ENCODE data around the gene LRFN4.
A peak's percentile ranks its signal among the peaks of the same experiment; 100 is the strongest.
"Not testable (repeated sequence)": the region's sequence is repeated elsewhere in the genome, so short reads cannot be mapped to it uniquely, and the experiment has no call there.

The LRFN4 gene

DNA sequence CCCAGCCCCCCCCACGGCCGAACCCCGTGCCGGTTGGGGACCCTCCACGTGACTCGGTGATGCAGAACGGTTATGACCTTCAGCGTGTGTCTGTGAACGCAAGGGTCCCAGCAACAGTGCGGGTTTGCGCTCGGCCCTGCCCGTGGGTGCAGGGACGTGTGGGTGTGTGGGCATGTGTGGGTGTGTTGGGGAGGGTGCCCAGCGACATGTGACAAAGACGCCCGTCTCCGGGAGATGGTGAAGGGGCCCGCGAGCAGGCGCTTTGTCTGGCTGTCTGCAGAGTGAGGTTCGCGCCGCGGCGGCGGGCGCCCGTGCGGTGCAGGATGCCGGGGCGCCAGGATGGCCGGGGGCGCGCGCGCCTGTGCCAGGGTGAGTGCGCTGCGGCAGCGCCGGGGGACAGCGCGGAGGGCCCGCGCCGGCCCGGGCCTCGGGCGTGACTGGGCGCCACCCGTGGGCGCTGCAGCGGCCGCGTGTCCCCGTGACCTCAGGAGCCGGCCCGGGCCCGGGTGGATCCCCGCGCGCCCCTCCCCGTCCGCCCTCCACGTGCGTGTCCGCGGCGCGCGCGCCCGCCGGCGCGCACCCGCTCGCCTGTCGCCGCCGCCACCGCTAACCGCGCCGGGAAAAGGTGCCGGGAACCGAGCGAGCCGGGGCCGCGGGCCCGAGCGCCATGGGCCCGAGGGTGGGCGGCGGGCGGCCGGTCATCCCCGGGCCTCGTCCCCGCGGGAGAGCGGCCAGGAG is at the start of gene LRFN4:
LRFN4 (plus strand) TSS at position 569 of the 738 bp plus-strand sequence. CDS start 681 bp downstream, outside the sequence.
- DNase-seq: peak in 37 of 56 donors; percentile 33 to 95 (median 69)

GRCh38 chr11:66809592-66809991 is 47.3 kb upstream of the LRFN4 start:
- no peak for DNase-seq

GRCh38 chr11:66810576-66811185 is 46.2 kb upstream of the LRFN4 start:
- no peak for DNase-seq

GRCh38 chr11:66814678-66815077 is 42.2 kb upstream of the LRFN4 start:
- no peak for DNase-seq

GRCh38 chr11:66815646-66816045 is 41.2 kb upstream of the LRFN4 start:
- no peak for DNase-seq

- DNase-seq: no peak
These were observed 38.5 kb upstream of the LRFN4 start for GRCh38 chr11:66818231-66818955.

- DNase-seq: no peak
These were observed 36.5 kb upstream of the LRFN4 start for GRCh38 chr11:66820381-66820780.

DNA sequence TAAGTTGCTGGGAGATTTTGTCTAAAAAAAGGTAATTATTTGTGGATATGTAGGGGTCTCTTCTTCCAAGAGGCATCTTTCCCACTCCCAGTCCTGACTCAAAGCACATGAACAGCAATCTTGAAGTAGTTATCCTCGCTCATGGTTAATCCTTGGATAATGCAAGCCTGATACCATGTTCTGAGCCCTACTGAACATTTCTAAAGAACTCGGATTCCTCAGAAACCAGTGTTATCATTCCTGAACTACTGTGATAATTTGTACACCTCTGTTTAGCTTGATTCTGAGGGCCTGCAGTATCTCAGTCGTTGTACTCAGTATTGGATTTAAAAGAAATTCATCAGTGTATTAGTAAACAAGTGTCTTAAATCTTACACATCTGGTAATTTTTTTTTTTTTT is 36.0 kb upstream of the LRFN4 start:
- DNase-seq: no peak

DNA sequence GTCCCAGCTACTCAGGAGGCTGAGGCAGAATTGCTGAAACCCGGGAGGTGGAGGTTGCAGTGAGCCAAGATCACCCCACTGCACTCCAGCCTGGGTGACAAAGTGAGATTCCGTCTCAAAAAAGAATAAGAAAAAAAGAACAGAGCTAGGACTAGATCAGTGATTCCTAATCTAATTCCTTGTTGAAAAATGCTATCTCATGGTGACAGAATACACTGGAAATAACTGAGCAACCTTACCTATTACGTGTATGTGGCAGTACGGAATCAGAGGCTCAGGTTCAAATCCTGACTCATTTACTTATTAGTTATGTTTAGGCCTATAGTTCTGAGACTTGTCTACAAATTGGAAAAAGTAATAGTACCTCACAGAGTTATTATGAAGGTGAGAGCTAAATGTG is 33.2 kb upstream of the LRFN4 start:
- no peak for DNase-seq

DNA sequence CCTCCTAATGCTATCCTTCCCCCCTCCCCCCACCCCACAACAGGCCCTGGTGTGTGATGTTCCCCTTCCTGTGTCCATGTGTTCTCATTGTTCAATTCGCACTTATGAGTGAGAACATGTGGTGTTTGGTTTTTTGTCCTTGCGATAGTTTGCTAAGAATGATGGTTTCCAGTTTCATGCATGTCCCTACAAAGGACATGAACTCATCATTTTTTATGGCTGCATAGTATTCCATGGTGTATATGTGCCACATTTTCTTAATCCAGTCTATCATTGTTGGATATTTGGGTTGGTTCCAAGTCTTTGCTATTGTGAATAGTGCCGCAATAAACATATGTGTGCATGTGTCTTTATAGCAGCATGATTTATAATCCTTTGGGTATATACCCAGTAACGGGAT is 32.3 kb upstream of the LRFN4 start:
- not testable (repeated sequence) for DNase-seq

GRCh38 chr11:66834539-66834845 is 22.4 kb upstream of the LRFN4 start:
- DNase-seq: no peak

DNA sequence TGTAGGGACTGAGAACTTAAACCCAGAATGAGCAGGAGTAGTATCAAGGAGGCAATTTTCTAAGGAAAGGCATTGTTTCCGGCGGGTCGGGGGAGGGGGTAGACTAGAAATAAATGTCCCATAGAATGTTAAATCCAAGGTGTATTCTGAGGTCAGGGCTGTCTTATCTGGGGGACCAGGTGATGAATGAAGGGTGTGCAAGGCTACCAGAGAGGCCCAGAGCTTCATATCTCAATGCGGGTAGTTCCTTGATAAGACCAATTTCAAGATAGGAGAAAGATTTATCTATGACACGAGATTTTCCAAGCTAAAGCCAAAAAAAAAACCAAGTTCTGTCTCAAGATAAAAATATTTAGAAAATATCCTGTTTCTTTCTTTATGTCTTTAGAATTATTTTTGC is 21.9 kb upstream of the LRFN4 start:
- no peak for DNase-seq

DNA sequence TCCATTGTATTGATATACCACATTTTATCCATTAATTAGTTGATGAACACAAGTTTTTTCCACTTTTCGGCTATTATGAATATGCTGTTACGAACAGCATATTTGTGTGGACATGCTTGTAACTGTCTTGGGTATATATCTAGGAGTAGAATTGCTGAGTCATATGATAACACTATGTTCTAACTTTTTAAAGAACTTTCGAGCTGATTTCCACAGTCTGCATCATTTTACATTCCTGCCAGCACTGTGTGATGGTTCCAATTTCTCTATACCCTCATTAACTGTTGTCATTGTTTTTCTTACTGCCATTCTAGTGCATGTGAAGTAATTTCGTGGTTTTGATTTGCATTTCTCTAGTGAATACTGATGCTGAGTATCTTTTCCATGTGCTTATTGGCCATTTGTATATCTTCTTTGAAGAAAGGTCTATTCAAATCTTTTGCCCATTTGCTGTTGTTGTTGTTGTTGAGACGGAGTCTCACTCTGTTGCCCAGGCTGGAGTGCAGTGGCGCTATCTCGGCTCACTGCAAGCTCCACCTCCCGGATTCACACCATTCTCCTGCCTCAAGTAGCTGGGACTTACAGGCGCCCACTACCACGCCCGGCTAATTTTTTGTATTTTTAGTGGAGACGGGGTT is 21.0 kb upstream of the LRFN4 start:
- DNase-seq: no peak

- no peak for DNase-seq
These were observed 16.4 kb upstream of the LRFN4 start for GRCh38 chr11:66840317-66841091.

GRCh38 chr11:66841861-66842260 is 15.0 kb upstream of the LRFN4 start:
- DNase-seq: no peak

- DNase-seq: no peak
These were observed 14.4 kb upstream of the LRFN4 start for GRCh38 chr11:66842501-66842895.

DNA sequence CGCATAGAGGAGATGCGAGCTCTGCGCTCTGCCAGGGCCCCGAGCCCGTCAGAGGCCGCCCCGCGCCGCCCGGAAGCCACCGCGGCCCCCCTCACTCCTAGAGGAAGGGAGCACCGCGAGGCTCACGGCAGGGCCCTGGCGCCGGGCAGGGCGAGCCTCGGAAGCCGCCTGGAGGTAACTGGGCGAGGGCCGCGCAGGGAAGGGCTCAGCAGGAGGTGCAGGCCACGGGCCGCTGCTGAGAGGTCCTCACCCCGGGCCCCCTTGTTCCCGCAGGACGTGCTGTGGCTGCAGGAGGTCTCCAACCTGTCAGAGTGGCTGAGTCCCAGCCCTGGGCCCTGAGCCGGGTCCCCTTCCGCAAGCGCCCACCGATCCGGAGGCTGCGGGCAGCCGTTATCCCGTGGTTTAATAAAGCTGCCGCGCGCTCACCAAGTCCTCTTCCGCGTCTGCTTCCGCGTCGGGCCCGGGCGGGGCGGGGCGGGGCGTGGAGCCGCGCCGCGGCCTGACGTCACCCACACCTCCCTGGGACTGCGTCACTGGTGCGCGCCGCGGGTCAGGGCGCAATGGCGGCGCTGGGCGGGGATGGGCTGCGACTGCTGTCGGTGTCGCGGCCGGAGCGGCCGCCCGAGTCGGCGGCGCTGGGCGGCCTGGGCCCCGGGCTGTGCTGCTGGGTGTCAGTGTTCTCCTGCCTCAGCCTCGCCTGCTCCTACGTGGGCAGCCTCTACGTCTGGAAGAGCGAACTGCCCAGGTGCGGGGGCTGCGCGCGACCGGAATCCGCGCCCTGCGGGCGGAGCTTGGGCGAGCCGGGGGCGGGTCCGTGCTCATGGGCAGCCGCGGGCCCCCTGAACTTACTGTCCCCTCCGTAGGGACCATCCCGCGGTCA is 13.7 kb upstream of the LRFN4 start, which contains the start of gene RCE1:
RCE1 (plus strand) TSS at position 546 of the 880 bp plus-strand sequence; CDS start at position 561, 15 bp downstream.
- DNase-seq: peak in 54 of 56 donors; percentile 36 to 94 (median 83)

DNA sequence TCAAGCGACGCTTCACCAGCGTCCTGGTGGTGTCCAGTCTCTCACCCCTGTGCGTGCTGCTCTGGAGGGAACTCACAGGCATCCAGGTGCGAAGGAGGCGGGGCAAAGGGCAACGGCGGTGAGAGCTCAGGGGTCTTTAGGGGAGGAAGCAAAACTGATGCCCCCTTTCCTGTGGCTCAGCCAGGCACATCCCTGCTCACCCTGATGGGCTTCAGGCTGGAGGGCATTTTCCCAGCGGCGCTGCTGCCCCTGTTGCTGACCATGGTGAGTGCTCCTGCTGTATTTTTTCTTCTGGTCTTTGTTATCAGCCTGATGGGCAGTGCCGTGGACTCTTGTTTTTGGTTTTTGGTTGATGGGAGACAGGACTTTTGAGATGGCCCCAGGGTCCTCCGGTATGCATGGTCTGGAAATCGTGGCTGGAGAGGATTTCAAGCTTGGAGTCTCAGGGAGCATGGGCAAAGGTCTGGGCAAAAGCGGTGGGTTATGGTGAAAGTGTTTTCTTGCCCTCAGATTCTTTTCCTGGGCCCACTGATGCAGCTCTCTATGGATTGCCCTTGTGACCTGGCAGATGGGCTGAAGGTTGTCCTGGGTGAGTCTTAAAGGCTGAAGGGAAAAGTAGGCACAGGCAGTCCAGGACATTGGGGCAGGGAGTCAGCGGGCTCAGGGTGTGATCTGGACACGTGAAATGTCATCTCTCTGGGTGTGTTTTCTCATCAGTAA is 12.9 kb upstream of the LRFN4 start:
- no peak for DNase-seq

- DNase-seq: no peak
These were observed 12.2 kb upstream of the LRFN4 start for GRCh38 chr11:66844496-66845142.
